Measurements from ENCODE around the gene ADGRB2. TPM values are rescaled to one million over a fixed set of nuclear protein-coding genes. Genes with fewer than 3 reads are reported as not detected.

The ADGRB2 gene
- total RNA-seq, 1 experiment from 2014 or later, result 1.5 TPM

- no peak for DNase-seq (ENCODE audit: unreplicated experiment)
- Mint-ChIP-seq H3K4me3 (ENCODE audit: unreplicated experiment) (no peak overlapping the region), H3K27me3 (ENCODE audit: insufficient read depth, unreplicated experiment) (peaks cover 3% of the 10 kb centered on the region), H3K27ac (ENCODE audit: low read depth, unreplicated experiment) (no peak overlapping the region), H3K4me1 (ENCODE audit: insufficient read depth, unreplicated experiment) (no peaks in the 10 kb centered on the region), H3K9me3 (ENCODE audit: unreplicated experiment) (no peaks in the 10 kb centered on the region), H3K36me3 (ENCODE audit: insufficient read depth, unreplicated experiment) (no peaks in the 10 kb centered on the region)
- TF ChIP-seq CTCF (IDR thresholded peaks at IDR 0.05; ENCODE audit: unreplicated experiment), result no peak
- ChIA-PET CTCF (interaction anchor here (0.6 to 1.1 kb wide), 2 partner anchors 15 to 201 kb away, joined by 3 to 4 read pairs; no protein-coding TSS in a partner anchor), POLR2A (no interaction called here)
- intact Hi-C loops (cut with micrococcal nuclease), result no loop called here
- no TSS peak for BruUV-seq (replicated peaks)
Observed at GRCh38 chr1:31779687-31780086, 15.5 kb upstream of the ADGRB2 start.

GRCh38 chr1:31778763-31779488 is 14.8 kb upstream of the ADGRB2 start:
- H3K27me3 Mint-ChIP-seq (ENCODE audit: insufficient read depth, unreplicated experiment), result peaks cover 11% of the 10 kb centered on the region
- no peak for TF ChIP-seq CTCF (IDR thresholded peaks at IDR 0.05; ENCODE audit: unreplicated experiment)
- intact Hi-C loops (cut with micrococcal nuclease), result no loop called here
- H3K9me3 Mint-ChIP-seq (ENCODE audit: unreplicated experiment), result no peaks in the 10 kb centered on the region
- BruUV-seq (replicated peaks), result no TSS peak
- no peak overlapping the region for H3K27ac Mint-ChIP-seq (ENCODE audit: low read depth, unreplicated experiment)
- no peak overlapping the region for H3K4me3 Mint-ChIP-seq (ENCODE audit: unreplicated experiment)
- no peaks in the 10 kb centered on the region for H3K36me3 Mint-ChIP-seq (ENCODE audit: insufficient read depth, unreplicated experiment)
- ChIA-PET POLR2A (no interaction called here), CTCF (interaction anchor here (0.6 to 1.1 kb wide), 5 partner anchors 10 to 22 kb away, joined by 3 to 4 read pairs (median 3); no protein-coding TSS in a partner anchor)
- H3K4me1 Mint-ChIP-seq (ENCODE audit: insufficient read depth, unreplicated experiment), result no peaks in the 10 kb centered on the region
- DNase-seq (ENCODE audit: unreplicated experiment), result no peak

GRCh38 chr1:31776516-31776915 is 12.4 kb upstream of the ADGRB2 start:
- Mint-ChIP-seq H3K27ac (ENCODE audit: low read depth, unreplicated experiment) (no peak overlapping the region), H3K4me3 (ENCODE audit: unreplicated experiment) (no peak overlapping the region), H3K36me3 (ENCODE audit: insufficient read depth, unreplicated experiment) (no peaks in the 10 kb centered on the region), H3K27me3 (ENCODE audit: insufficient read depth, unreplicated experiment) (peaks cover 29% of the 10 kb centered on the region), H3K4me1 (ENCODE audit: insufficient read depth, unreplicated experiment) (no peaks in the 10 kb centered on the region), H3K9me3 (ENCODE audit: unreplicated experiment) (no peaks in the 10 kb centered on the region)
- ChIA-PET CTCF (interaction anchor here (1.3 kb wide), 1 partner anchor 111 kb away, joined by 4 read pairs; no protein-coding TSS in a partner anchor), POLR2A (interaction anchor here (0.6 to 0.7 kb wide), 2 partner anchors 245 to 1297 kb away, joined by 3 read pairs; no protein-coding TSS in a partner anchor)
- TF ChIP-seq CTCF (IDR thresholded peaks at IDR 0.05; ENCODE audit: unreplicated experiment), result no peak
- no peak for DNase-seq (ENCODE audit: unreplicated experiment)
- intact Hi-C loops (cut with micrococcal nuclease), result no loop called here
- no TSS peak for BruUV-seq (replicated peaks)

- Mint-ChIP-seq H3K9me3 (ENCODE audit: unreplicated experiment) (no peaks in the 10 kb centered on the region), H3K27ac (ENCODE audit: low read depth, unreplicated experiment) (no peak overlapping the region), H3K27me3 (ENCODE audit: insufficient read depth, unreplicated experiment) (peaks cover 29% of the 10 kb centered on the region), H3K4me1 (ENCODE audit: insufficient read depth, unreplicated experiment) (peaks cover 1% of the 10 kb centered on the region), H3K4me3 (ENCODE audit: unreplicated experiment) (no peak overlapping the region), H3K36me3 (ENCODE audit: insufficient read depth, unreplicated experiment) (no peaks in the 10 kb centered on the region)
- CTCF ChIA-PET, result interaction anchor here (0.7 to 1.3 kb wide), 3 partner anchors 13 to 111 kb away, joined by 3 to 4 read pairs (median 4); no protein-coding TSS in a partner anchor
- TF ChIP-seq CTCF (IDR thresholded peaks at IDR 0.05; ENCODE audit: unreplicated experiment), result no peak
- POLR2A ChIA-PET, result interaction anchor here (0.6 to 1.0 kb wide), 2 partner anchors 13 to 244 kb away, joined by 3 read pairs; no protein-coding TSS in a partner anchor
- no TSS peak for BruUV-seq (replicated peaks)
- intact Hi-C loops (cut with micrococcal nuclease), result no loop called here
- no peak for DNase-seq (ENCODE audit: unreplicated experiment)
Observed at GRCh38 chr1:31776032-31776431, 11.9 kb upstream of the ADGRB2 start.
